Renal pelvis (tissue), 4 donors: ENCODE measurements around the gene HOXA10. TPM values are rescaled to one million over a fixed set of nuclear protein-coding genes. Genes with fewer than 3 reads are reported as not detected.

ENCODE experiments used
- DNase-seq: peaks from one replicate; pipeline ENCODE4 v3.0.0-alpha.2; 2013
- polyA plus RNA-seq, 3 donors: library from polyadenylated mRNA; unstranded; fragments of 120-200 nt; gene quantifications; one replicate each; pipeline ENCODE4 v1.2.1, GENCODE V29; 2013; ENCODE audit not compliant: insufficient read length in 3 of 3

HOXA10 gene
- polyA plus RNA-seq, 3 donors, result 137 to 148 (median 148) TPM

DNA sequence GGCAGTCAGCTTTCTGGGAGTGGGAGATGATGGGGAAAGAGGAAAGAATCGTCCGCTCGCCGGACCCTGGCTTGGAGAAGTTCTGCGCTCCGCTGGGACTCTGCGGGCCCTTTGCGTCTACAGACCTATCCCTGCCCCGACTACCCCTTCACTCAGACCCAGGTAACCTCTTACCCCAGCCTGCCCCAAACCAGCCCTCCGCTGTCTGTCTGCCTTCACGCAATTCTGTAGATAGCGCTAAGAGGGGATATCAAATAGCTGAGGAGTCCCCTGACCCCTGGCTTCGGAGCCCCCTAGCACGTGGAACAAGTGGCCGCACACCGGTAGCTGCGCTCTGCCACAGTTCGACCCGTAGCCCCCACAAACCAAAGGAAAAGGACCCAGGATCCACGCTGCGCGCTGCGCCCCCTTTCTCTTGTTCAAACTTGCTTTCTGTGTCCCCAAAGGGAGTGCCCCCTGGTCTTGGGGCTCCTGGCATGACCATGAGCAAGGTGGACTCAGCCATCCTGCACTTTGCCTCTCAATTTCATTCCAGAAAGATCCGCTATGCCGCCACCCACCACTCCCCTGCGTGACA, 50.6 kb downstream of the HOXA10 start:
- DNase-seq, result no peak

DNA sequence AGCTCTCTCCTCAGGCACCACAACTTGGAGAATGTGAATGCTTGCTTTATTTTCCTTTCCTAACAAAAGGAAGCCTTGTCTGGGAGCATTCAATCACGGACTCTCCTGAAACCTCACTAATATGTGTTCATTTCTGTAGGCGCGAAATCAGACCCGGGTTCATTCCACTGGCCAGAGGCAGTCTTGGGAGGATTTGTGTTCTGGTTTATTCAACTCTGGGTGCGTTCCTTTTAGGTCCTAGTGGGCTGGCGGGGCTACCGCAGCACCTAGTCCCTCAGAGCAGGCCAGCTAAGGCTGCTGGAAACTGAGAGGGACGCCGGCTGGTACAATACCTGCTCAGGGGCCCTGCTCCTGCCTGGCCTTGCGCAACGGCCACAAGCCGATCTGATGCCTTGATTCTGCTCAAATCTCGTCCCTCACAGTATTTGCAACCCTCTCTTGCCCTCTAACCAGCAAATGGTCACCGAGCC, 51.1 kb downstream of the HOXA10 start:
- DNase-seq, result no peak

DNA sequence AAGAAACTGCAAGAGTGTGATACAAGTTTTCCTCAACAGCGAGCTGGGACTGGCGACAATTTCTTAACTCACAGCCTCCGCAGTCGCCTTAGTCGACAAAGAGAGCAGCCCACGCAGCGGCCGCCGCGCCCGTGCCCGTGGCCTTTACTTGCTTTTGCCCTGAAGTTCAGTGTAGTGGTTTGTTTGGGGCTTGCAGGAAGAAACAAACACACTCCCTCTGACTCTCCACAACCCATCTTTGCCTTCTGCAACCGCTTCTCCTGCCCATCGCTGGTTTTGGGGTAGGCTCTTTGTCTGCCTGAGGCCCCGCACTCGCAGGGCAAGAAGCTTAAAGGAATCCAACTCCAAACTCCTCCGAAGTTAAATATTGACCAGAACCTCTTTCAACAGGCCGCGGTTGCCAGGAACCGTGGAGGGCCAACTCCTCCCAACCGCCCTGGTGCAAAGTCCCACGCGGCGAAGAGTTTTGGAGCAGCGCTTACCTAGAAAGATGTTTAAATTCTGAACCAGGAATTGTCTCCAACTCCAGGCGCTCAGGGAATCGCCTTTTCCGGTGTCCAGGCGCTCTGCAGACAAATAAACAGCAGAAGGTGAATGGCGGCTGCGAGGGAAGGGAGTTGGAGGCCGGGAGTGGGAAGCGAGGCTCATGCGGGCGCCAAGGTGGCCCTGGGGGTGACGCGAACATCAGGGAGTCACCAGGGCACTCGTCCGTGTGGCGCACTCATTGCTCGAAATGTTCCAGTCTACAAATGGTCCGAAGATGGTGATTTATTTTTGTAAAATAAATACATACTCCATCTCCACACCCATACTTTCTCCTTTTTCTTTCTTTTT, 51.8 kb downstream of the HOXA10 start:
- no peak for DNase-seq

DNA sequence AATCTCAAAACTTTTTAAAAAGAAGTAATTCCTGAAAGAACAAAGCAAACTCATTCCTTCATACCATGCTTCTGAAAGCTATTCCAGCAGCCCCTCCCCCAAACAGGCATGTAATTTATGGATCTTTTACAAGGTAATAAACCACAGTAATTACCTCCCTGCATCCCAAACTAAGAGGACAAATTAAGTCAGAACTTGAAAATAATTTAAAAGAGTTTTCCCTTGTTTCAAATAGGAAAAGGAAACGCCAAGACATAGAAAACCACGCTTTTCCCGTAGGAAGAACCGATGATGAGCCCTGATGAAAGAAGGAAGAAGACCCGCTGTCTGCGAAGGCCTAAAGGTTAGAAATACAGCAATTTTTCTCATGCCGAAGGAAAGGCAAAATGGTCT, 52.4 kb downstream of the HOXA10 start:
- no peak for DNase-seq

Other genes with a start within 250 kb of the HOXA10 start
- gene HOXA1, start 78.3 kb downstream of the HOXA10 start, polyA plus RNA-seq, result 1 to 10 TPM; 2.2 to 2.6 (median 2.6) TPM
- gene HOXA2, start 71.6 kb downstream of the HOXA10 start, polyA plus RNA-seq, result 10 to 100 TPM in 2 of 3 donors, 1 to 10 TPM in 1; 9.5 to 11.8 (median 11.0) TPM
- 10 to 100 TPM; 19.5 to 25.0 (median 21.4) TPM for gene HOXA4, start 43.6 kb downstream of the HOXA10 start, polyA plus RNA-seq
- gene HOXA5, start 30.6 kb downstream of the HOXA10 start, polyA plus RNA-seq, result 10 to 100 TPM; 63.4 to 76.9 (median 64.7) TPM
- 10 to 100 TPM; 33.3 to 45.1 (median 34.8) TPM for gene HOXA6, start 26.5 kb downstream of the HOXA10 start, polyA plus RNA-seq
- gene HOXA3, start 21.7 kb downstream of the HOXA10 start, polyA plus RNA-seq, result 10 to 100 TPM; 39.5 to 49.3 (median 48.7) TPM
- 10 to 100 TPM; 28.1 to 31.7 (median 28.6) TPM for gene HOXA7, start 17.6 kb downstream of the HOXA10 start, polyA plus RNA-seq
- 100 to 1,000 TPM; 102 to 118 (median 115) TPM for gene HOXA9, start 8.8 kb downstream of the HOXA10 start, polyA plus RNA-seq
- 10 to 100 TPM; 30.6 to 39.2 (median 37.7) TPM for gene HOXA11, start 10.9 kb upstream of the HOXA10 start, polyA plus RNA-seq
- under 1 TPM in 1 of 3 donors, not detected in 2; 0.03 TPM for gene HOXA13, start 25.8 kb upstream of the HOXA10 start, polyA plus RNA-seq
- gene EVX1, start 68.5 kb upstream of the HOXA10 start, polyA plus RNA-seq, result under 1 TPM in 2 of 3 donors, not detected in 1; 0.11 to 0.12 TPM